22Rv1 (cell line): ENCODE measurements around the gene NPR3.

Source experiments
- ZFX ChIP-seq: fragments of 450-650 bp; IDR thresholded peaks from 2 replicates; pipeline ENCODE4 v1.6.1; 2017; ENCODE audit warnings: antibody characterized with exemption, borderline replicate concordance
- TF ChIP-seq, protein P1 (sequence below): fragments of 450-650 bp; IDR thresholded peaks from 2 replicates; pipeline ENCODE4 v1.5.1; 2017; ENCODE audit warnings: mild to moderate bottlenecking

- TF ChIP-seq, protein P1, sequence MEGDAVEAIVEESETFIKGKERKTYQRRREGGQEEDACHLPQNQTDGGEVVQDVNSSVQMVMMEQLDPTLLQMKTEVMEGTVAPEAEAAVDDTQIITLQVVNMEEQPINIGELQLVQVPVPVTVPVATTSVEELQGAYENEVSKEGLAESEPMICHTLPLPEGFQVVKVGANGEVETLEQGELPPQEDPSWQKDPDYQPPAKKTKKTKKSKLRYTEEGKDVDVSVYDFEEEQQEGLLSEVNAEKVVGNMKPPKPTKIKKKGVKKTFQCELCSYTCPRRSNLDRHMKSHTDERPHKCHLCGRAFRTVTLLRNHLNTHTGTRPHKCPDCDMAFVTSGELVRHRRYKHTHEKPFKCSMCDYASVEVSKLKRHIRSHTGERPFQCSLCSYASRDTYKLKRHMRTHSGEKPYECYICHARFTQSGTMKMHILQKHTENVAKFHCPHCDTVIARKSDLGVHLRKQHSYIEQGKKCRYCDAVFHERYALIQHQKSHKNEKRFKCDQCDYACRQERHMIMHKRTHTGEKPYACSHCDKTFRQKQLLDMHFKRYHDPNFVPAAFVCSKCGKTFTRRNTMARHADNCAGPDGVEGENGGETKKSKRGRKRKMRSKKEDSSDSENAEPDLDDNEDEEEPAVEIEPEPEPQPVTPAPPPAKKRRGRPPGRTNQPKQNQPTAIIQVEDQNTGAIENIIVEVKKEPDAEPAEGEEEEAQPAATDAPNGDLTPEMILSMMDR = no peak
- TF ChIP-seq ZFX = no peak
Observed at GRCh38 chr5:32708949-32709348, 2.2 kb upstream of the NPR3 start.
